Osteocyte (in vitro differentiated cells): Measurements from ENCODE around the gene GJA10. TPM values are rescaled to one million over a fixed set of nuclear protein-coding genes. Genes with fewer than 3 reads are reported as not detected.

Experiments used
- DNase-seq: peaks from one replicate; pipeline ENCODE4 v3.0.0; 2021; ENCODE audit warnings: mixed read lengths; ENCODE audit not compliant: unreplicated experiment; ENCODE audit errors: extremely low spot score
- H3K27ac Mint-ChIP-seq: one replicate; pipeline ENCODE4 v1.8.0; 2021; ENCODE audit warnings: mild to moderate bottlenecking, mixed read lengths; ENCODE audit not compliant: unreplicated experiment
- H3K27me3 Mint-ChIP-seq: one replicate; pipeline ENCODE4 v1.8.0; 2021; ENCODE audit warnings: mixed read lengths; ENCODE audit not compliant: unreplicated experiment
- H3K36me3 Mint-ChIP-seq: one replicate; pipeline ENCODE4 v1.8.0; 2021; ENCODE audit warnings: mixed read lengths; ENCODE audit not compliant: unreplicated experiment
- H3K4me1 Mint-ChIP-seq: one replicate; pipeline ENCODE4 v1.8.0; 2021; ENCODE audit warnings: mixed read lengths; ENCODE audit not compliant: unreplicated experiment
- H3K4me3 Mint-ChIP-seq: one replicate; pipeline ENCODE4 v1.8.0; 2021; ENCODE audit warnings: mild to moderate bottlenecking, moderate library complexity, mixed read lengths; ENCODE audit not compliant: unreplicated experiment
- H3K9me3 Mint-ChIP-seq: one replicate; pipeline ENCODE4 v1.8.0; 2021; ENCODE audit warnings: mixed read lengths; ENCODE audit not compliant: unreplicated experiment
- total RNA-seq: library from RNA; stranded (reverse); gene quantifications from 2 replicates; pipeline ENCODE4 v1.2.1, GENCODE V29; 2021
- TF ChIP-seq, protein P1 (sequence below): fragments of 200-600 bp; sonication (generic); IDR thresholded peaks from 2 replicates; pipeline ENCODE4 v1.5.0; 2021; ENCODE audit warnings: antibody characterized with exemption, mild to moderate bottlenecking, moderate library complexity

Gene GJA10
- total RNA-seq, 1 donor from 2014 or later: not detected

GRCh38 chr6:89941763-89942497, 47.7 kb downstream of the GJA10 start:
- H3K4me1 Mint-ChIP-seq: no peaks in the 10 kb centered on the region
- no peak overlapping the region for H3K27ac Mint-ChIP-seq
- no peak for DNase-seq
- H3K36me3 Mint-ChIP-seq: no peaks in the 10 kb centered on the region
- H3K27me3 Mint-ChIP-seq: peaks cover 18% of the 10 kb centered on the region
- H3K4me3 Mint-ChIP-seq: no peak overlapping the region
- TF ChIP-seq, protein P1, sequence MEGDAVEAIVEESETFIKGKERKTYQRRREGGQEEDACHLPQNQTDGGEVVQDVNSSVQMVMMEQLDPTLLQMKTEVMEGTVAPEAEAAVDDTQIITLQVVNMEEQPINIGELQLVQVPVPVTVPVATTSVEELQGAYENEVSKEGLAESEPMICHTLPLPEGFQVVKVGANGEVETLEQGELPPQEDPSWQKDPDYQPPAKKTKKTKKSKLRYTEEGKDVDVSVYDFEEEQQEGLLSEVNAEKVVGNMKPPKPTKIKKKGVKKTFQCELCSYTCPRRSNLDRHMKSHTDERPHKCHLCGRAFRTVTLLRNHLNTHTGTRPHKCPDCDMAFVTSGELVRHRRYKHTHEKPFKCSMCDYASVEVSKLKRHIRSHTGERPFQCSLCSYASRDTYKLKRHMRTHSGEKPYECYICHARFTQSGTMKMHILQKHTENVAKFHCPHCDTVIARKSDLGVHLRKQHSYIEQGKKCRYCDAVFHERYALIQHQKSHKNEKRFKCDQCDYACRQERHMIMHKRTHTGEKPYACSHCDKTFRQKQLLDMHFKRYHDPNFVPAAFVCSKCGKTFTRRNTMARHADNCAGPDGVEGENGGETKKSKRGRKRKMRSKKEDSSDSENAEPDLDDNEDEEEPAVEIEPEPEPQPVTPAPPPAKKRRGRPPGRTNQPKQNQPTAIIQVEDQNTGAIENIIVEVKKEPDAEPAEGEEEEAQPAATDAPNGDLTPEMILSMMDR: no peak
- no peaks in the 10 kb centered on the region for H3K9me3 Mint-ChIP-seq

DNA sequence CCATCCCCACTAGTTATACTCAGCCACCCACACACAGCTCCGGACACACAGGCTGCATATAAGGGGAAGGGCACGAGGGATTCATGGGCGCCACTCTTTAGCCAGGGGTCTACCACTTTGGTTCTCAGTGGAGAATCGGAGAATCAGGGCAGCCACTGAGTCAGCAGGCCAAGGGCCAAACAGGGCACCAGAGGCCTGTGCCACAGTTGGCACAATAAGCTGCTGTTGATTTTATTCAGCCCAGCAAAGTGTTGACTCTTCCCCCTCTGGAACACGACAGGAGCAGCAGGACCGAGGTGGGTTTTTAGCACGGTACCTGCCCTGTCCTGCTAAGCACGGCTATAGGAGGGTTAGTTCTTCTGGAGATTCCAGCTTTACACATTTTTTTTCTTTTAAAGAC, 48.3 kb downstream of the GJA10 start:
- DNase-seq: no peak
- Mint-ChIP-seq H3K4me3 (no peak overlapping the region), H3K27me3 (peaks cover 17% of the 10 kb centered on the region), H3K27ac (no peak overlapping the region), H3K9me3 (no peaks in the 10 kb centered on the region), H3K36me3 (no peaks in the 10 kb centered on the region), H3K4me1 (no peaks in the 10 kb centered on the region)
- TF ChIP-seq, protein P1: no peak

DNA sequence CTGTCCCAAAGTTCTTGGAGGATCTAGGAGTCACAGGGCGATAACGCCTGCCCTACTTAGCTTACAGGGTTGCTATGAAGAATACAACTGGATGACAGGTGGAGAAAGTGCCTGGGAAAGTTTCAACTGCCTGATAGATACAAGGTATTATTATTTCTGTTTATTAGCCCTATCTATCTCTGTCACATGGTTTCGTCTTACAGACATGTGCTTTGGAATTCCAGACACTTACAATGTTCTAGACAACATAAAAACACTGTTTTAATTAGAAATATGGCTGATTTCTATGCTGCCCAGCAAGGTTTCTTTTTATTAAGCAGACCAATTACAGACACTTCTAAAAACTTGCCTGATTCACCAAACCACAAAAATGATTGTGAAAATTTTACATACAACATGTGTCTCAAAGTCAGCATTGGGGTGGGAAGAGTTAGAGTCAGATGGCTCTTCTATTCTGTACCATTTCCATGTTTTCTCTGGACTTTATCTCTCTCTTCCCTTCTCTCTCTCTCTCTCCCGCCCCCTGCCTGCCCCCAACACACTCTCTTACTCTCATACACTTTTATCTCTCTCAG, 50.0 kb downstream of the GJA10 start:
- no peak overlapping the region for H3K4me3 Mint-ChIP-seq
- H3K4me1 Mint-ChIP-seq: no peaks in the 10 kb centered on the region
- no peak overlapping the region for H3K27ac Mint-ChIP-seq
- no peak for DNase-seq
- H3K36me3 Mint-ChIP-seq: no peaks in the 10 kb centered on the region
- no peaks in the 10 kb centered on the region for H3K9me3 Mint-ChIP-seq
- TF ChIP-seq, protein P1: no peak
- H3K27me3 Mint-ChIP-seq: peaks cover 17% of the 10 kb centered on the region

DNA sequence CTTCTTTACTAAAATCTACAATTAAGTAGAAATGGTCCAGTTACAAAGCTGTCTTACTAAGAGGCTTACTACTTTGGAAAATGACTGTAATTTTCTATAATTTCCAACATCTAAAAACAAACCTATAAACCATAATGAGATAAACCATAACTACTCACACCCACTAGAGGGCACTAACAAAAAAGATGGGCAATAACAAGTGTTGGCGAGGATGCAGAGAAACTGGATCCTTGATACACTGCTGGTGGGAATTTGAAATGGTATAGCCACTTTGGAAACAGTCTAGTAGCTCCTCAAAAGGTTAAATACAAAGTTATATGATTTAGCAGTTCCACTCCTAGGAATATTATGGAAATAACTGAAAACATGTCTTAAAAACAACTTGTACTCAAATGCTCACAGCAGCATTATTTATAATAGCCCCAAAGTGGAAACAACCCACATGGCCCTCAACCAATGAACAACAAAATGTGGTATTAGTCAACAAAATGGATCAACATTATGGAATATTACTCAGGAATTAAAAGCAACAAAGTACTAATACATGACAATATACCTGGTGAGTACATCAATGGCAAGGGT, 50.6 kb downstream of the GJA10 start:
- Mint-ChIP-seq H3K27ac (no peak overlapping the region), H3K27me3 (peaks cover 17% of the 10 kb centered on the region), H3K4me1 (no peaks in the 10 kb centered on the region), H3K36me3 (no peaks in the 10 kb centered on the region), H3K4me3 (no peak overlapping the region), H3K9me3 (no peaks in the 10 kb centered on the region)
- DNase-seq: no peak
- TF ChIP-seq, protein P1: peak; percentile 45

Other genes with a start within 250 kb of the GJA10 start
- gene MDN1, start 74.7 kb upstream of the GJA10 start, total RNA-seq: 30.8 and 33.4 TPM in 2 replicates
- 15.0 and 15.2 TPM in 2 replicates for gene CASP8AP2, start 64.6 kb upstream of the GJA10 start, total RNA-seq